HL-60/S4 treated with retinoic acid at 250 ng/mL for 4 days and 3 days (cell line): ENCODE results near the gene LEUTX.

Experiments used
- in situ Hi-C: fragments of 300-500 bp; cut with MboI; formaldehyde crosslinking; loops from 2 replicates; pipeline ENCODE4 v1.7.0; 2022; ENCODE audit warnings: low sequenced_read_pairs

LEUTX gene

GRCh38 chr19:39820696-39821095 is 42.0 kb downstream of the LEUTX start:
- in situ Hi-C loops, result no loop called here

DNA sequence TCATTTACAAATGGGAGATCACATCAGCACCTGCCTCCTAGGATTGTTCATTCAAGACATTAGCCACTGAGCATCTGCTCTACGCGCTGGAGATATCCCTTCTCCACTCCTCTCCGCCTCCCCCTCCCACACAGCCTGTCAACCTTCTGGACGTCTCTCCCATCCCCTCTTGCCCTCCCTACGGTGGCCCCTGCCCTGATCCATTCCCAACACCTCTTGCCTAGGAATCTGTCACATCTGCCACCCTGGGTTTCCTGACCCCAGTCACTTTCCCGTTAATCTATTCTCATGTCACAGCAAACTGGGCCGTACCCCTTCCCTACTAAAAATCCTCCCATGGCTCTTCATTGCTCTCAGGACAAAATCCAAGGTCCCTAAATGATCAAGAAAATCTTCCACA is 45.0 kb downstream of the LEUTX start:
- in situ Hi-C loops, result no loop called here

GRCh38 chr19:39824143-39825092 is 45.8 kb downstream of the LEUTX start:
- in situ Hi-C loops, result no loop called here

DNA sequence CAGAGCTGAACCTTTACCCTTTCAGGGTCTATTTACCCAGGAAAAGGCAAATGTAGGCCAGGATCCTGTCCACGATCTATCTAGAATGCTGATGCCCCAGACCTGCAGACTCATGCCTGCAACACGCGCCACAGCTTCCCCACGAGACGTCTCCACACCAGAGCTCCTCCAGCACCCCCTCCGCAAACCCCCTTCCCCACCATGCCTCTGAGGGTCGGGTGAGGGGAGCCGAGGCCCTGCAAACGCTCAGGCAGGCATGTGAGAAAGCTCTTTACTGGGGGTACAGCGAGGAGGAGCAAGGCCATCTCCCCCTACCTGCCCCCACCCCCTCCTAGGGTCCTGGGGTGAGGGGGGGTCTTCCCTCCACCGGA is 46.4 kb downstream of the LEUTX start:
- in situ Hi-C loops, result no loop called here

- in situ Hi-C loops, result no loop called here
Measured at GRCh38 chr19:39825531-39826076, 47.0 kb downstream of the LEUTX start.

DNA sequence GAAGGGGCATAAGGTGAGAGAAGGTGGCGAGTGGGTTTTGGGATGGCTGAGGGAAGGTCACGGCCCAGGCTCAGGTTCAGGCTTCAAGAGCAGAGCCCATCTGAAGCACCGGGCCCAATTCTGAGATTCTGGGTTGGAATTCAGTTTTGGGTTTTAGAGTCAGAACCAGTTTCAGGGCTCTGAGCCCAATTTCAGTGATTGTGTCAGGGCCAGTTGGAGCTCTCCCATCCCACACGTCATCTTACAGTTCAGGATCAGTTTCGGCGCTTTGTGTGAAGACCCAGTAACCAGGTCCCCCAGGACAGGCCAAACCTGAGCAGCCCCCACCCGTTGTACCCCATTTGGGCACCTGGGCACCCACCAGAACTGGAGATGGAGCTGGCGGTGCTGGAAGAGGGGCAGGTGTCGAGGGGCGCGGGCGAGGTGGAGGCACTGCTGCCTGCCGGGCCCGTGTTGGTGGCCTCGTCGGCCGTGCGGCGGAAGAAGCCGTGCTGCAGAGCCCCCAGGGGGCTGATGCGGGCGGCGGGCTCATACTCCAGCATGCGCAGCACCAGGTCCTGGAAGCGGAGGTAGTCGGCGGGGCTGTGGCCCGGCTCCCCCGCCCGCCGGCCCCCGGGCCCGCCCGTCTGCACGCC is 47.8 kb downstream of the LEUTX start:
- in situ Hi-C loops, result no loop called here

DNA sequence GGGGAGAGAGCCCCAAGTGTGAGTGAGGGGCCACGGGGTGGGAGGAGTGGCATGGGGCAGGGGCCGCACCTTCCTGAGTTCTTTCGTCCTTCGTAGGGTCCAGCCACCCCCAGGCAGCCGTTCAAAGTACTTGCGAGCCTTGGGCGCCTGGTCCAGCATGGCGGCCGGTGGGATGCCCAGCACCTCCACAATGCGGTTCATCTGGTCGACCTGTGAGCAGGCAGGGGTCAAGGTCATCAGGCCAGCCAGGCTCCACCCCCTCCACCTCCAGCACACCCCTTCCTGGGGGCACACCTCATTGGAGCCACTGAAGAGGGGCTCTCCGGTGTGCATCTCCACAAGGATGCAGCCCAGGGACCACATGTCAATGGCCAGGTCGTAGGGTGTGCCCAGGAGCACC is 48.6 kb downstream of the LEUTX start:
- in situ Hi-C loops, result no loop called here

DNA sequence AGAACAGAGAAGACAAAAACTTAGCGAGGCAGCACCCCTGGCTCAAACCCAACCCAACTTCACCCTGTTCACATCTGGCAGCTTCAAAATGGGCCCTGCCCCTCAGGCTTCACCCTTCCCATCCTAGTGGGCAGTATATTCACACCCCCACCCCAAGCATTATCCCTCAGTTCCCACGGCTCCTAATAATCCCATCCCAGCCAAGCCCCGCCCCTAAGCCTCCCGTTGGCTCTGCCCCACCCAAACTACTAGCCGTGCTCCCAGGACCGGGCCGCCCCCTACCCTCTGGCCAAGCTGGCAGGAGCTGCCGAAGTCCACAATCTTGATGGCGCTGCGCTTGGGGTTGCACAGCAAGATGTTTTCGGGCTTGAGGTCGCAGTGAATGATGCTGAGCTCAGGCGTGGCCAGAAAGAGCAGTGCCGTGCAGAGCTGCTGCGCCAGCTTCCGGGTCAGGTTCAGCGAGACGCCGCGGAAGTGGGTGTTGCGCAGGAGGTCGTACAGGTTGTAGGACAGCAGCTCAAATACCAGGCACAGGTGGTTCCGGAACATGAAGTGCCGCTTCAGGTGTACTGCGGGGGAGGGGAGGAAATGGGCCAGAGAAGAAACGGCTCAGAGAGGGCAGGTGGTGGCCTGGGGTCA is 49.5 kb downstream of the LEUTX start:
- in situ Hi-C loops, result no loop called here

GRCh38 chr19:39828654-39829032 is 50.0 kb downstream of the LEUTX start:
- in situ Hi-C loops, result no loop called here

DNA sequence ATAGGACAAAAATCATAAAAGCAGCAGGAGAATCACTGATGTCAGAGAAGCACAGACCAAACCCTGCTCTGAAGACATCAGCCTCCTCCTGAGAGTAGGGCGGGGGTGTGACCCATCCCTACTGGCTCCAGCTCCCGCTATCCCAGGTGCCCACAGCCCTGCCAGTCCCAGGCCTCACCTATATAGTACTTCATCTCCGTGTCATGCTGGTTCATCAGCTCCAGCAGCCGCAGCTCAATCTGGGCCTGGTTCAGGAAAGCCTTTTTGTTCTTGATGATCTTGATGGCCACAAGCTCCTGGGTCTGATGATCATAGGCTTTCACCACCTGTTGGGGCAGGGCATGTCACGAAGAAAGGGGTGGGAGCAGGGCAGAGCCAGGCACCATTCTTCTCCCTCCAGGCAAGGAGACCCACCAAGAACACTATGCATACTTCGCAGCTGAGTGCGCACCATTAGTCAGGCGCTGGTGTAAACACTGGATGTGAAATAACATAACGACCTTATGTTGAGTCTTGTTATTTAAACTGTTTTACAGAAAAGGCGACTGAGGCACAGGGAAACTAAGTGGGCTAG is 51.1 kb downstream of the LEUTX start:
- in situ Hi-C loops, result no loop called here

GRCh38 chr19:39830406-39830805 is 51.8 kb downstream of the LEUTX start:
- in situ Hi-C loops, result no loop called here

- in situ Hi-C loops, result no loop called here
Measured at GRCh38 chr19:39830847-39831246, 52.2 kb downstream of the LEUTX start.

- in situ Hi-C loops, result no loop called here
Measured at GRCh38 chr19:39831679-39832078, 53.0 kb downstream of the LEUTX start.

DNA sequence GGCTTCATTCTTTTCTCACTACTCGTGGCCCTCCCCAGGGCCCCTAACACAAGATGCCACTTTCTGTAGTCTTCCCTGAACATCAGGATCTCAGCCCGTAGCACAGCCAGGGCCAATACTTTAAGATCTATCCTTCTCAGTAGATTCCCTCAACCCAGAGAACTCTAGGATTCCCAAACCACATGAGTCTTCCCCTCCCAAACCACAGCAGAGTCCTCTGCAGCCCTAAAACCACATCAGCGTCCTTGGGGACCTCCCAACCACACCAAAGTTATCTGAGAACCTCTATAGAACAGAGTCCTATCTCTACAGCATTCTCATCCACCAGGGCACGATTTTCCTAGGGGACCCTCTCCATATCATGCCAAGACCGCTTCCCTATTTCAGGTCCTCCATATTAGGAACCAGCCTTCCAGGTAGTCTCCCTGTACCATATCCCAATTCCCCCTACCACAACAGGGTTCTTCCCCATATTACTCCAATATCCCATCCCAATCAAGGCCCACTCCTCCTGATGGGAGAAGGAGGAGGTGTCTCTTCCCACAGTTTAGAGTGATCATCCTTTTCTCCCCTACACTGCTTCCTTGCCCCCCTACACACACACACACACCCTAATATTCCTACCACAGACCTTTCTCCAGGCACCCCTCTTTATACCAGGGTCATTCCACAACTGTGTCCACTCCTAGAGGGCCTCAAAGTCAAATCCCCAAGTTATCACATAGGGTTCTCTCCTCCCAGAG is 53.9 kb downstream of the LEUTX start:
- in situ Hi-C loops, result no loop called here

DNA sequence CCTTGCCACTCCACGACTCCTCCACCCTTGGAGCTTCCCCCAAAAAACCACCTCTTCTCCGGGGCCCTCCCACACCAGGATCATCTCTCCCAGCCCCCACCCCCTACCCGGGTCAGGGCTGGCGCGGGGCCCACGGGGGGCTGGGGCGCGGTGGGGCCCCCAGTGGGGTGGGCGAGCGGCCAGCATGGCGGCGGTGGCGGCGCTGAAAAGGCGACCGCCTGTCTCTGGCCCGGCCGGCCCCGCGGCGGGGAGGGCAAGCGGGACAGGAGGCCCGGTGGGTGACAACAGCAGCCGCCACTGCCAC is 54.5 kb downstream of the LEUTX start:
- in situ Hi-C loops, result no loop called here

DNA sequence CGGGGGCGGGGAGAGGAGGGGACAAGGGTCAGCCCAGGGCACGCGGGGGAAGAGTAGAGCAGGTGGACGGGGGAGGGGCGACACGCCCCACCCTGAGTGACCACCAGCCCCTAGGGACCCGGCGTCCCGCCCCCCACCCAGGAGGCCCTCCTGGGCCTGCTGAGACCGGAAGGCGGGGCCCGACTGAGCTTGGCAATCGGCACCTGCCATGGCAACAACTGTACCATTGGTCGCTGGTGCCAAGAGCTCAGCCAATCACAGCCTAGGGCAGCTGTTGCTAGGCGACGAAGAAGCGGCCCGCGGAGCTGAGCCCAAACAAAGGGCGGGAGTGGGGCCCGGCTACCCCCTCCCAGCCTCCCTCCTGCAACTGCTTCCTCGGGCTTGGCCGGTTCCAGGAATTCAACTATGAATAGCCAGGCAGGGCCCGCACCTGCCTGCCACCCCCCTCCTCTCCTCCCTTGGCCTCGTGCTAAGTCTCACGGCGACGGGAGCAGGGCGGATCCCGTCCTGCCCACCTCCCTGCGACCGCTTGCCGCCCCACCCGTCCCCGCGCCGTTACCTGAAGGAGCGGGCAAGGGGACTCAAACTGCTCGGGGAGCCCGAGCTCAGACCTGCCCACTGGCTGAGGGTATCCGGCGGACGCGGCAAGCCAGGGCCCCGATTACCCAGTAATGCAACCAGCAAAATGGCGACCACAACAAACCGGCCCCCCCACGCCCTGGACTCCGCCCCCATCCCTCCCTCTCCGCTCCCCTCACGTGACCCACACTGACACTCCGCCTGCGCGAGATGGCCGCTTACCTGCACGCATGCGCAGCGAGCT is 55.0 kb downstream of the LEUTX start, which contains the start of gene DYRK1B:
Gene DYRK1B, minus strand, starts transcription at position 699 of the 823 bp plus-strand sequence. CDS start 2,295 bp downstream, outside the sequence.
- in situ Hi-C loops, result no loop called here

DNA sequence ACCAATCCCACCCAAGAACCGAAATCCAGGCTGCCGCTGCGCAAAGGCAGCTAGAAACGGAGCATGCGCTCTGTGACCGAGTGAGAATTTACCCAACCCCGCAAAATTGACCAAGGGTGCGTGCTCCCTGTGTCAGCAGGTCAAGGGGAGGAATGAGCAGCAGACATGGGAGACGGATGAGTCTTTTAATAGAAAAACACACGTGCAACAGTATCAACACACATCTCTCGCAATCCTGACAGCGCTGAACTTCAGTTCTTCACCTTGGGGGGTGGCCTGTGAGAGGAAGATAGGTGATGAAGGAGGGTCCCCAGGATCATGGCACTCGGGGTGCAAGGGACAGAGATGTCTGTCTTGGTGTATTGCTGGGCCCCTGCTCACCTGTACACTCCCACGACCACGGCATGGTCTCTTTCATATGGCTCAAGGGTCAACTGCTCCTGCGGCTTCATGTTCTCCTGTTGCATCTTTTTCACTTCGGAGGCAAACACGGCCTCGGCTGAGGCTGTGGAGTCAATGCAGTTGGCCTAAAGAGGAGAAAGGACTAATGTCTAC is 55.7 kb downstream of the LEUTX start:
- in situ Hi-C loops, result no loop called here
